ENCODE results near the gene SSTR5. TPM values are rescaled to one million over a fixed set of nuclear protein-coding genes. Genes with fewer than 3 reads are reported as not detected.
"Not testable (repeated sequence)": the region's sequence is repeated elsewhere in the genome, so short reads cannot be mapped to it uniquely, and the experiment has no call there.

Gene SSTR5
- total RNA-seq, 1 experiment from 2014 or later = not detected

DNA sequence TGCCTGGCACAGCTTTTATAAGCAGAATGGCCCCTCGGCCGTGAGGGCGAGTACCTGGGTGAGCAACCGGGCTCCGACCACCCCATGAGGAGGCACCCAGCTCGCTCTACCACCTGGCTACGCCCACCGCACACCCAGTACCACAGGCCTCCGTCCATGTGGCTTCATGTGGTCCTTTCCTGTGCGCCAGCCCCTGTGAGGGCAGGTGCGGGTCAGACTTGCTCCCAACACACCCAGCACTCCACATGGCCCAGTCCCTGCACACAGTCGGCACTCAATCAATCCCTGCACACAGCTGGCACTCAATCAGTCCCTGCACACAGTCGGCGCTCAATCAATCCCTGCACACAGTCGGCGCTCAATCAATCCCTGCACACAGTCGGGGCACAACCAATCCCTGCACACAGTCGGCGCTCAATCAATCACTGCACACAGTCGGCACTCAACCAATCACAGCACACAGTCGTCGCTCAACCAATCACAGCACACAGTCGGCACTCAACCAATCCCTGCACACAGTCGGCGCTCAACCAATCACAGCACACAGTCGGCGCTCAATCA lies 19.5 kb downstream of the SSTR5 start:
- H3K4me1 Mint-ChIP-seq (ENCODE audit: low read depth, unreplicated experiment) = no peaks in the 10 kb centered on the region
- intact Hi-C loops (cut with micrococcal nuclease; ENCODE audit: unreplicated experiment) = no loop called here
- no peak for DNase-seq
- peaks cover 10% of the 10 kb centered on the region for H3K36me3 Mint-ChIP-seq (ENCODE audit: insufficient read depth, unreplicated experiment)
- BruUV-seq (replicated peaks) = no TSS peak
- CTCF ChIA-PET = no interaction called here
- H3K4me3 Mint-ChIP-seq (ENCODE audit: low read depth, unreplicated experiment) = no peak overlapping the region
- H3K27ac Mint-ChIP-seq (ENCODE audit: unreplicated experiment) = no peak overlapping the region
- no peak for TF ChIP-seq CTCF (IDR thresholded peaks at IDR 0.05; ENCODE audit: unreplicated experiment)
- H3K27me3 Mint-ChIP-seq (ENCODE audit: unreplicated experiment) = peaks cover 86% of the 10 kb centered on the region
- H3K9me3 Mint-ChIP-seq (ENCODE audit: low read depth, unreplicated experiment) = peaks cover 2% of the 10 kb centered on the region

GRCh38 chr16:1092685-1093283 lies 20.2 kb downstream of the SSTR5 start:
- H3K4me3 Mint-ChIP-seq (ENCODE audit: low read depth, unreplicated experiment); H3K4me1 Mint-ChIP-seq (ENCODE audit: low read depth, unreplicated experiment); BruUV-seq (replicated peaks); H3K27ac Mint-ChIP-seq (ENCODE audit: unreplicated experiment); DNase-seq; intact Hi-C loops (cut with micrococcal nuclease; ENCODE audit: unreplicated experiment); H3K9me3 Mint-ChIP-seq (ENCODE audit: low read depth, unreplicated experiment); H3K36me3 Mint-ChIP-seq (ENCODE audit: insufficient read depth, unreplicated experiment); CTCF ChIA-PET: not testable (repeated sequence)
- peaks cover 86% of the 10 kb centered on the region for H3K27me3 Mint-ChIP-seq (ENCODE audit: unreplicated experiment)

- intact Hi-C loops (cut with micrococcal nuclease; ENCODE audit: unreplicated experiment) = no loop called here
- DNase-seq = no peak
- Mint-ChIP-seq H3K4me3 (ENCODE audit: low read depth, unreplicated experiment) (no peak overlapping the region), H3K27me3 (ENCODE audit: unreplicated experiment) (peaks cover 86% of the 10 kb centered on the region), H3K9me3 (ENCODE audit: low read depth, unreplicated experiment) (peaks cover 2% of the 10 kb centered on the region), H3K27ac (ENCODE audit: unreplicated experiment) (no peak overlapping the region), H3K36me3 (ENCODE audit: insufficient read depth, unreplicated experiment) (peaks cover 5% of the 10 kb centered on the region), H3K4me1 (ENCODE audit: low read depth, unreplicated experiment) (no peaks in the 10 kb centered on the region)
- no peak for TF ChIP-seq CTCF (IDR thresholded peaks at IDR 0.05; ENCODE audit: unreplicated experiment)
- no TSS peak for BruUV-seq (replicated peaks)
- CTCF ChIA-PET = no interaction called here
Observed at GRCh38 chr16:1093284-1094123, 21.0 kb downstream of the SSTR5 start.

DNA sequence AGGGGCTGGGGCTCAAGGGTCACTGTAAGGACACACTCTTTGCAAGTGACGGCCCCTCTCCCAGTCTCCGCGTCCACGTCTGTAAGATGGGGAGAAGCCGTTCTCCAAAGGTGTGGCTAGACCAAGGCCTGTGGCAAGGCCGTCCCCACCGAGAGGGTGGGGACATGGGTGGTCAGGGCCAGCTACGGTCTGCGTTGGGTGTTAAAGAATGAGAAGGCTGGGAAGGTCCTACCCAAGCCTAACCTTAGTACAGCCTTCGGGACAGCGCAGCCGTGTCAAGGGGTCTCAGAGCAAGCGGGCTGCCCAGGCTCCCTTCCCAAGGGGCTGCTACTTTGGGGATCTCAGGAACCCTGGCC lies 21.6 kb downstream of the SSTR5 start:
- Mint-ChIP-seq H3K4me3 (ENCODE audit: low read depth, unreplicated experiment) (no peak overlapping the region), H3K36me3 (ENCODE audit: insufficient read depth, unreplicated experiment) (peaks cover 5% of the 10 kb centered on the region), H3K9me3 (ENCODE audit: low read depth, unreplicated experiment) (peaks cover 2% of the 10 kb centered on the region), H3K27me3 (ENCODE audit: unreplicated experiment) (peaks cover 86% of the 10 kb centered on the region), H3K4me1 (ENCODE audit: low read depth, unreplicated experiment) (no peaks in the 10 kb centered on the region), H3K27ac (ENCODE audit: unreplicated experiment) (no peak overlapping the region)
- BruUV-seq (replicated peaks) = no TSS peak
- DNase-seq = no peak
- intact Hi-C loops (cut with micrococcal nuclease; ENCODE audit: unreplicated experiment) = no loop called here
- CTCF ChIA-PET = no interaction called here
- TF ChIP-seq CTCF (IDR thresholded peaks at IDR 0.05; ENCODE audit: unreplicated experiment) = no peak
